COLO668 (cell line): ENCODE results near the gene RB1.

Experiments
- DNase-seq: peaks from one replicate; lab custom pipeline; 2025; ENCODE audit not compliant: unreplicated experiment; lab: John Stamatoyannopoulos, UW

The RB1 gene

GRCh38 chr13:48526286-48526685 is 222.7 kb downstream of the RB1 start:
- no peak for DNase-seq

- DNase-seq = no peak
These were observed 224.4 kb downstream of the RB1 start for GRCh38 chr13:48527955-48528354.

GRCh38 chr13:48528720-48529119 is 225.2 kb downstream of the RB1 start:
- DNase-seq = no peak

GRCh38 chr13:48530833-48531232 is 227.3 kb downstream of the RB1 start:
- DNase-seq = no peak
